OCI-LY3 (cell line): Measurements from ENCODE around the gene KRTAP5-4.

Experiments used
- CTCF ChIP-seq: fragments of 200-600, 300-600 bp; sonication (generic); IDR thresholded peaks from 2 replicates; pipeline ENCODE4 v1.5.1; 2014; ENCODE audit warnings: antibody characterized with exemption, low read length, low read depth
- EZH2phosphoT487 ChIP-seq: fragments of 200-600 bp; shearing (Covaris generic); IDR thresholded peaks from 2 replicates; pipeline ENCODE4 v1.6.1; 2018; ENCODE audit warnings: antibody characterized with exemption, mixed run types, low read depth

- TF ChIP-seq CTCF = no peak
- no peak for TF ChIP-seq EZH2phosphoT487
Observed at GRCh38 chr11:1648653-1649420, 26.9 kb upstream of the KRTAP5-4 start.
